GM19099 (cell line): ENCODE measurements around the gene TOB1.

ENCODE experiments used
- POLR2A ChIP-seq: IDR thresholded peaks from 3 replicates; pipeline ENCODE4 v1.6.1; 2011; ENCODE audit warnings: low read depth; ENCODE audit not compliant: insufficient read length; ENCODE audit errors: extremely low read depth

The TOB1 gene

GRCh38 chr17:50865060-50865867 is 890 bp downstream of the TOB1 start:
- no peak for TF ChIP-seq POLR2A

- TF ChIP-seq POLR2A: no peak
Measured at GRCh38 chr17:50864747-50865059, 1.5 kb downstream of the TOB1 start.

- TF ChIP-seq POLR2A: no peak
Measured at GRCh38 chr17:50863931-50864330, 2.2 kb downstream of the TOB1 start.

GRCh38 chr17:50863221-50863843 is 2.8 kb downstream of the TOB1 start:
- TF ChIP-seq POLR2A: no peak

- no peak for TF ChIP-seq POLR2A
Measured at GRCh38 chr17:50861822-50862528, 4.2 kb downstream of the TOB1 start.

GRCh38 chr17:50861334-50861676 is 4.8 kb downstream of the TOB1 start:
- no peak for TF ChIP-seq POLR2A

- no peak for TF ChIP-seq POLR2A
Measured at GRCh38 chr17:50858486-50859225, 7.5 kb downstream of the TOB1 start.

- no peak for TF ChIP-seq POLR2A
Measured at GRCh38 chr17:50856431-50856830, 9.7 kb downstream of the TOB1 start.

GRCh38 chr17:50855708-50856330 is 10.3 kb downstream of the TOB1 start:
- no peak for TF ChIP-seq POLR2A

GRCh38 chr17:50853781-50854180 is 12.4 kb downstream of the TOB1 start:
- TF ChIP-seq POLR2A: no peak

GRCh38 chr17:50853015-50853615 is 13.0 kb downstream of the TOB1 start:
- no peak for TF ChIP-seq POLR2A

GRCh38 chr17:50850640-50851039 is 15.5 kb downstream of the TOB1 start:
- no peak for TF ChIP-seq POLR2A

- no peak for TF ChIP-seq POLR2A
Measured at GRCh38 chr17:50848711-50849110, 17.4 kb downstream of the TOB1 start.

GRCh38 chr17:50848039-50848438 is 18.1 kb downstream of the TOB1 start:
- no peak for TF ChIP-seq POLR2A
